ENCODE data around the gene MAGEC3. TPM values are rescaled to one million over a fixed set of nuclear protein-coding genes. Genes with fewer than 3 reads are reported as not detected.

MAGEC3 gene
- total RNA-seq, 1 donor from 2014 or later = not detected

DNA sequence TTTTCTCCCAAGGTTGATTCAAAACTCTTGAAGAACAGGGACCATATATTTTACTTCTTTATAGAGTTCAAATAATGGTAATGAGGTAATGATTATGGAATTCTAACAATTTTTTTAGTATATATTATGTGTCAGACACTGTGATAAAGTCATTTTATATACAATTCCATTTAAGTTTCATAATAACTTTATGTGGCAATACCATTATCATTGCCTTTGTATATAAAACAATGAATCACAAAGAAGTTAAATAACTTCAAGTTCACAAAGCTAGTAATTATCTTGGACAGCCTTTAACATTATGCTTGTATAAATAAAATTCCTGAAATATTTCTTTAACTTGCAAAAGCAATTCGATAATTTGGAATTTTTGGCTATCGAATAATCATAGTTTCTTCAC, 86.2 kb downstream of the MAGEC3 start:
- H3K4me1 Mint-ChIP-seq = no peaks in the 10 kb centered on the region
- H3K9me3 Mint-ChIP-seq = peaks cover 3% of the 10 kb centered on the region
- H3K27ac Mint-ChIP-seq (ENCODE audit: unreplicated experiment) = no peak overlapping the region
- H3K4me3 Mint-ChIP-seq = no peak overlapping the region
- DNase-seq (ENCODE audit: low read depth, low spot score) = no peak
- TF ChIP-seq CTCF (conservative IDR thresholded peaks at IDR 0.05) = no peak
- H3K36me3 Mint-ChIP-seq (ENCODE audit: low read depth) = no peaks in the 10 kb centered on the region
- no peaks in the 10 kb centered on the region for H3K27me3 Mint-ChIP-seq (ENCODE audit: low read depth)

- no peak overlapping the region for H3K4me3 Mint-ChIP-seq
- no peak for TF ChIP-seq CTCF (conservative IDR thresholded peaks at IDR 0.05)
- H3K9me3 Mint-ChIP-seq = peaks cover 3% of the 10 kb centered on the region
- no peaks in the 10 kb centered on the region for H3K36me3 Mint-ChIP-seq (ENCODE audit: low read depth)
- H3K27me3 Mint-ChIP-seq (ENCODE audit: low read depth) = no peaks in the 10 kb centered on the region
- H3K4me1 Mint-ChIP-seq = no peaks in the 10 kb centered on the region
- DNase-seq (ENCODE audit: low read depth, low spot score) = no peak
- H3K27ac Mint-ChIP-seq (ENCODE audit: unreplicated experiment) = no peak overlapping the region
These were observed 90.3 kb downstream of the MAGEC3 start for GRCh38 chrX:141928432-141928831.

- H3K36me3 Mint-ChIP-seq (ENCODE audit: low read depth) = no peaks in the 10 kb centered on the region
- no peak overlapping the region for H3K27ac Mint-ChIP-seq (ENCODE audit: unreplicated experiment)
- no peaks in the 10 kb centered on the region for H3K27me3 Mint-ChIP-seq (ENCODE audit: low read depth)
These were observed 96.0 kb downstream of the MAGEC3 start for GRCh38 chrX:141934059-141934641.

GRCh38 chrX:141935645-141936044, 97.5 kb downstream of the MAGEC3 start:
- no peak for DNase-seq (ENCODE audit: low read depth, low spot score)
- Mint-ChIP-seq H3K9me3 (peaks cover 4% of the 10 kb centered on the region), H3K27ac (ENCODE audit: unreplicated experiment) (no peak overlapping the region), H3K36me3 (ENCODE audit: low read depth) (no peaks in the 10 kb centered on the region), H3K4me3 (no peak overlapping the region), H3K27me3 (ENCODE audit: low read depth) (no peaks in the 10 kb centered on the region), H3K4me1 (no peaks in the 10 kb centered on the region)
- no peak for TF ChIP-seq CTCF (conservative IDR thresholded peaks at IDR 0.05)

More at GRCh38 chrX:141934059-141934641, 96.0 kb downstream of the MAGEC3 start:
- TF ChIP-seq CTCF (conservative IDR thresholded peaks at IDR 0.05) = no peak
- Mint-ChIP-seq H3K9me3 (no peaks in the 10 kb centered on the region), H3K4me3 (no peak overlapping the region), H3K4me1 (no peaks in the 10 kb centered on the region)
- no peak for DNase-seq (ENCODE audit: low read depth, low spot score)

- no peak overlapping the region for H3K4me3 Mint-ChIP-seq
- no peaks in the 10 kb centered on the region for H3K27me3 Mint-ChIP-seq (ENCODE audit: low read depth)
- peak; percentile 28 for TF ChIP-seq CTCF (conservative IDR thresholded peaks at IDR 0.05)
- H3K4me1 Mint-ChIP-seq = no peaks in the 10 kb centered on the region
- DNase-seq (ENCODE audit: low read depth, low spot score) = no peak
- peaks cover 4% of the 10 kb centered on the region for H3K9me3 Mint-ChIP-seq
- no peaks in the 10 kb centered on the region for H3K36me3 Mint-ChIP-seq (ENCODE audit: low read depth)
- H3K27ac Mint-ChIP-seq (ENCODE audit: unreplicated experiment) = no peak overlapping the region
These were observed 98.0 kb downstream of the MAGEC3 start for GRCh38 chrX:141936080-141936479.
